Measurements from ENCODE around the gene AGTRAP.

AGTRAP gene

DNA sequence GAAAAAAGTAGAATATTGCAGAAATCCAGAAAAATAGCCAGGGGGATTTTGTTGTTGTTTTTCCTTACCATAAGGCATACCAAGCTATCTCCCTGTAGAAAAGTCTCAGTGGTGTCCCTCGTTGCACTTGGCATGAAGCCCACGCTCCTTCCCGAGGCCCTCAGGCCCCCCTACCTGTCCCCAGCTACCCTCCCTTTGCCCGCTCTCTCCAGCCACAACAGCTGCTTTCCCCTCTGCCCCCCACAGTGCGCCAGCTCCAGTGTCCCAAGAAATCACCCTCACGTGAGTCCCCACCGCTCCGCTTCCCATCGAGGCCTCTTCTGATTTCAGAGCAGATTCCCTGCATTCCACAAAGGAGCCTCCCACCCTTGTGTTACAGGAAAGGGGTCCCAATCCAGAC is 8.4 kb downstream of the AGTRAP start:
- H3K27me3 ChIP-seq, result no peaks in the 10 kb centered on the region
- H3K36me3 ChIP-seq, result peaks cover 59% of the 10 kb centered on the region
- no peaks in the 10 kb centered on the region for H3K9me3 ChIP-seq
- peaks cover 63 to 81% of the 10 kb centered on the region in 2 experiments for H3K4me1 ChIP-seq (ENCODE audit: control insufficient read depth in 1 of 2, insufficient read depth in 1 of 2, low read depth in 1 of 2, low read length in 1 of 2)
- TF ChIP-seq, protein P1, sequence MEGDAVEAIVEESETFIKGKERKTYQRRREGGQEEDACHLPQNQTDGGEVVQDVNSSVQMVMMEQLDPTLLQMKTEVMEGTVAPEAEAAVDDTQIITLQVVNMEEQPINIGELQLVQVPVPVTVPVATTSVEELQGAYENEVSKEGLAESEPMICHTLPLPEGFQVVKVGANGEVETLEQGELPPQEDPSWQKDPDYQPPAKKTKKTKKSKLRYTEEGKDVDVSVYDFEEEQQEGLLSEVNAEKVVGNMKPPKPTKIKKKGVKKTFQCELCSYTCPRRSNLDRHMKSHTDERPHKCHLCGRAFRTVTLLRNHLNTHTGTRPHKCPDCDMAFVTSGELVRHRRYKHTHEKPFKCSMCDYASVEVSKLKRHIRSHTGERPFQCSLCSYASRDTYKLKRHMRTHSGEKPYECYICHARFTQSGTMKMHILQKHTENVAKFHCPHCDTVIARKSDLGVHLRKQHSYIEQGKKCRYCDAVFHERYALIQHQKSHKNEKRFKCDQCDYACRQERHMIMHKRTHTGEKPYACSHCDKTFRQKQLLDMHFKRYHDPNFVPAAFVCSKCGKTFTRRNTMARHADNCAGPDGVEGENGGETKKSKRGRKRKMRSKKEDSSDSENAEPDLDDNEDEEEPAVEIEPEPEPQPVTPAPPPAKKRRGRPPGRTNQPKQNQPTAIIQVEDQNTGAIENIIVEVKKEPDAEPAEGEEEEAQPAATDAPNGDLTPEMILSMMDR (IDR thresholded peaks at IDR 0.05), result no peak
- H3K4me3 ChIP-seq (ENCODE audit: low read depth in 1 of 2, low read length in 1 of 2), result no peak overlapping the region
- H3K27ac ChIP-seq, result peak overlapping the region; percentile 42

DNA sequence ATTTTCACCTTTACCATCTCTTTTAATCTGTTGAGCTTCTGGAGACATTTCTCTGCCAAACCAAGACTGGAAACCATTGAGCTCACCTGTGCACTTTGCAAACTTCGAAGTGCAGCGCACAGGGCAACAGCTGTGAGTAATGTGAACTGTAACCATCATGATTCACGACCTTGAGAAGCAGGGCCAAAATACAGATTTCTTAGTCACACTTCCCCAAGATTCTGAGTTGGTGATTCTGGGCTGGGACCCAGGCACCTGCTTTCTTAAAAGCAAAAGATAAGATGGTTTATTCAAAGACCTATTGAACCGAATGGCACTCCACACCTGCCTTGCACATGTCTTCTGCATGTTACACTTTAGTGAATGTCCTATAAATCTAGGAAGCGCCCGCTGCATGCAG is 10.2 kb downstream of the AGTRAP start:
- TF ChIP-seq, protein P1 (IDR thresholded peaks at IDR 0.05), result no peak
- Histone ChIP-seq H3K4me3 (ENCODE audit: low read depth in 1 of 2, low read length in 1 of 2) (no peak overlapping the region), H3K9me3 (no peaks in the 10 kb centered on the region), H3K36me3 (peaks cover 77% of the 10 kb centered on the region), H3K4me1 (ENCODE audit: control insufficient read depth in 1 of 2, insufficient read depth in 1 of 2, low read depth in 1 of 2, low read length in 1 of 2) (peaks cover 47 to 65% of the 10 kb centered on the region in 2 experiments), H3K27ac (peak overlapping the region; percentile 72), H3K27me3 (no peaks in the 10 kb centered on the region)

DNA sequence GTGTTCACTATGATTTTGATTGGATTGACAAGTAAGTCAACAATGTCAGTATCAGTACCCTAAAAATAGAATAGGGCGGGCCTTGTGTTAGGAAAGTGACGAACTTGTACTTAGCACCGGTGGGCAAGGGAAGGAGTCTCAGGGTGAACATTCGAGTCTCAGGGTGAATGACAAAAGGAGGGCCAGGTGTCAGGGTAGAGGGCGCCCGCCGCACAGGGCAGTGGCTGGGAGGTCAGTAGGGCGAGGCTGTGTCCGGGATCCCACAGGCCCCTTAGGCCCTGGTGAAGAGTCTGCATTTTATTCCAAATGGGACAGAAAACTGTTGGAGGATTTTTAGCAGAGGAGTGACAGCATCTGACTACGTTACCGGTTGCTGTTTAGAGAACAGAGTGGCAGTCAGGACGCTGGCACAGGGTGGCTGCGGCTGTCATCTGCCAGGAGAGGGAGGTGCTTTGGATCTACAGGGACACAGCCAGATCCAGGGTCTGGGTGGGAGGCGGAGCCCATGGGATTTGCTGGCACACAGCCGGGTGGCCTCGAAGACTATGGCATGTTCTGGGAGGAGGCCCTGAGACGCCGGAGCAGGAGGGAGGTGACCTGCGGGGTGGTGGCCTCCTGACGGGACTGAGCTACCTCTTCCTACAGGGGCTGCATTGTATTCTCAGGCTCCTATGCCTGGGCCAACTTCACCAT is 11.0 kb downstream of the AGTRAP start:
- peak overlapping the region; percentile 72 for H3K27ac ChIP-seq
- H3K36me3 ChIP-seq, result peaks cover 84% of the 10 kb centered on the region
- peaks cover 38 to 56% of the 10 kb centered on the region in 2 experiments for H3K4me1 ChIP-seq (ENCODE audit: control insufficient read depth in 1 of 2, insufficient read depth in 1 of 2, low read depth in 1 of 2, low read length in 1 of 2)
- TF ChIP-seq, protein P1 (IDR thresholded peaks at IDR 0.05), result no peak
- no peak overlapping the region for H3K4me3 ChIP-seq (ENCODE audit: low read depth in 1 of 2, low read length in 1 of 2)
- no peaks in the 10 kb centered on the region for H3K9me3 ChIP-seq
- no peaks in the 10 kb centered on the region for H3K27me3 ChIP-seq

DNA sequence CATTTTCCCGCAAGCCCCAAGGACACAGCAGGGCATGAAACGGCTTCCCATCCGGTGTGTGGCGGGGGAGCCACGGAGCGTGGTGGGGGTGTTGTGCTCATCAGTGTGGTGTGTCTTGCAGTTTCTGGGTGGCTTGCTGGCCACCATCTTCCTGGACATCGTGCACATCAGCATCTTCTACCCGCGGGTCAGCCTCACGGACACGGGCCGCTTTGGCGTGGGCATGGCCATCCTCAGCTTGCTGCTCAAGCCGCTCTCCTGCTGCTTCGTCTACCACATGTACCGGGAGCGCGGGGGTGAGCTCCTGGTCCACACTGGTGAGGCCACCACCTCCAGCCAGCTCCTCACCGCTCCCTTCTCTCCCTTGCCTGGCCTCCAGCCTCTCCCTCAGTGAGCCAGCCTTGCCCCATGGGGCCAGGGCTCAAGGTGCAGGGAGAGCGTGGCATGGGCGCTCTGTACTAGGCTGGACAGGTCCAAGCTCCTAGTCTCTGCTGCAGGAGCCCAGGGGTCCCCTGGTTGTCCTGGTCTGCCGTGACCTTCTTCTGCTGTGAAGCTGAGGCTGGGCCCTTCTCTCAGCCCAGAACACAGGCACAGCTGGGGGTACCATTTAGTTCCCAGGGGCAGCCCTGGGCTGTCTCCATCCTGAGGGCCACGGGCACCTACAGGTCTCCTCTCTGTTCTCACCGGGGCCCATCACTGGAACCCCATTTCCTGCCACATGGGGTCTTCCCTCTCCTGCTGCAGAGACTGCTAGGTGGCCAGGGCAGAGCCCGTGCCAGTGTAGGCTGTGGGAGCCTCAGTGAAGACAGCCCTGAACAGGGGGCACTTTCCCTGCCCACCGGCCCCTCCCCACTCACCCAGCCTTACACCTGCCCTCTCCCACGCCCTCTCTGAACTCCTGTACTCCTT is 12.6 kb downstream of the AGTRAP start:
- H3K27me3 ChIP-seq, result no peaks in the 10 kb centered on the region
- peak overlapping the region in 1 of 2 experiments; percentile 36 for H3K4me3 ChIP-seq (ENCODE audit: low read depth in 1 of 2, low read length in 1 of 2)
- peaks cover 89% of the 10 kb centered on the region for H3K36me3 ChIP-seq
- no peaks in the 10 kb centered on the region for H3K9me3 ChIP-seq
- peak overlapping the region; percentile 72 for H3K27ac ChIP-seq
- TF ChIP-seq, protein P1 (IDR thresholded peaks at IDR 0.05), result no peak
- H3K4me1 ChIP-seq (ENCODE audit: control insufficient read depth in 1 of 2, insufficient read depth in 1 of 2, low read depth in 1 of 2, low read length in 1 of 2), result peaks cover 29 to 41% of the 10 kb centered on the region in 2 experiments

DNA sequence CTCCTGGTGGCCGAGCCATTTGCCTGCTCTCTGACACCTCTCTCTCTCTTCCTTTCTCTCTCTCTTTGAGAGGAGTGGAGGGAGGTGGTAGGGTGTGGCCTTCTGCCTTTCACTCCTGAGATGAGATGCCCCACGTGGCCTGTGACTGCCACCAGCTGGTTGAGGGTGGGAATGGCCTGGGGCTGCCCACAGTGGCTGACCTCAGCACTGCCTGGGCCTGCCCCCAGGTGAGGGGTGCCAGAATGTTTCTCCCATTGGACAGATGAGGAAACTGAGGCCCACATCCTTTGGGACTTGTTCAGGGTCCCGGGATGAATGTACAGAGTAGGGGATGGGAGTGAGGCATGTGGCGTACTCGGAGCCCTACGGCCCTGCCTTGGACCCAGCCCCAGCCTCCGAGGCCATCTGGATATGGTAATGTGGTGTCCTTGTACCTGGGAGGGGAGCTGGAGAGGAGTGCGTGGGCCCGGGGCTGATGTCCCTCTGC is 13.3 kb downstream of the AGTRAP start:
- Histone ChIP-seq H3K27me3 (no peaks in the 10 kb centered on the region), H3K27ac (peak overlapping the region; percentile 72), H3K4me1 (ENCODE audit: control insufficient read depth in 1 of 2, insufficient read depth in 1 of 2, low read depth in 1 of 2, low read length in 1 of 2) (peaks cover 29 to 34% of the 10 kb centered on the region in 2 experiments), H3K9me3 (no peaks in the 10 kb centered on the region), H3K36me3 (peaks cover 83% of the 10 kb centered on the region), H3K4me3 (ENCODE audit: low read depth in 1 of 2, low read length in 1 of 2) (peak overlapping the region in 1 of 2 experiments; percentile 36)
- TF ChIP-seq, protein P1 (IDR thresholded peaks at IDR 0.05), result peak; percentile 92
